ENCODE results near the gene DYRK3. TPM values are rescaled to one million over a fixed set of nuclear protein-coding genes. Genes with fewer than 3 reads are reported as not detected.
A peak's percentile ranks its signal among the peaks of the same experiment; 100 is the strongest.
"Not testable (repeated sequence)": the region's sequence is repeated elsewhere in the genome, so short reads cannot be mapped to it uniquely, and the experiment has no call there.

Gene DYRK3
- total RNA-seq, 1 experiment from 2014 or later, result 21.9 TPM

- peak; percentile 83 for DNase-seq (ENCODE audit: low read depth)
Observed at GRCh38 chr1:206631085-206631509, 4.2 kb upstream of the DYRK3 start.

GRCh38 chr1:206633708-206634121 lies 1.6 kb upstream of the DYRK3 start:
- DNase-seq (ENCODE audit: low read depth), result peak; percentile 74

GRCh38 chr1:206634365-206635079 lies 814 bp upstream of the DYRK3 start:
- DNase-seq (ENCODE audit: low read depth), result peak; percentile 93

GRCh38 chr1:206635978-206636345 lies 626 bp downstream of the DYRK3 start:
- DNase-seq (ENCODE audit: low read depth), result peak; percentile 35

- no peak for DNase-seq (ENCODE audit: low read depth)
Observed at GRCh38 chr1:206636671-206637070, 1.3 kb downstream of the DYRK3 start.

- DNase-seq (ENCODE audit: low read depth), result no peak
Observed at GRCh38 chr1:206637605-206638004, 2.3 kb downstream of the DYRK3 start.

GRCh38 chr1:206642074-206642473 lies 6.7 kb downstream of the DYRK3 start:
- DNase-seq (ENCODE audit: low read depth), result not testable (repeated sequence)

- DNase-seq (ENCODE audit: low read depth), result no peak
Observed at GRCh38 chr1:206643118-206643698, 7.9 kb downstream of the DYRK3 start.

- no peak for DNase-seq (ENCODE audit: low read depth)
Observed at GRCh38 chr1:206646504-206646903, 11.2 kb downstream of the DYRK3 start.

- DNase-seq (ENCODE audit: low read depth), result no peak
Observed at GRCh38 chr1:206647224-206647623, 11.9 kb downstream of the DYRK3 start.

GRCh38 chr1:206649261-206649921 lies 14.1 kb downstream of the DYRK3 start:
- DNase-seq (ENCODE audit: low read depth), result peak; percentile 9

GRCh38 chr1:206651014-206651413 lies 15.7 kb downstream of the DYRK3 start:
- no peak for DNase-seq (ENCODE audit: low read depth)

GRCh38 chr1:206651958-206652890 lies 16.9 kb downstream of the DYRK3 start:
- DNase-seq (ENCODE audit: low read depth), result peak; percentile 55

GRCh38 chr1:206653715-206654459 lies 18.6 kb downstream of the DYRK3 start:
- no peak for DNase-seq (ENCODE audit: low read depth)

- no peak for DNase-seq (ENCODE audit: low read depth)
Observed at GRCh38 chr1:206654828-206655227, 19.5 kb downstream of the DYRK3 start.

- DNase-seq (ENCODE audit: low read depth), result no peak
Observed at GRCh38 chr1:206655471-206655882, 20.1 kb downstream of the DYRK3 start.

GRCh38 chr1:206656936-206657335 lies 21.6 kb downstream of the DYRK3 start:
- DNase-seq (ENCODE audit: low read depth), result no peak

GRCh38 chr1:206657751-206658150 lies 22.4 kb downstream of the DYRK3 start:
- DNase-seq (ENCODE audit: low read depth), result no peak

GRCh38 chr1:206658264-206658980 lies 23.1 kb downstream of the DYRK3 start:
- no peak for DNase-seq (ENCODE audit: low read depth)

GRCh38 chr1:206658981-206659273 lies 23.6 kb downstream of the DYRK3 start:
- DNase-seq (ENCODE audit: low read depth), result no peak

- DNase-seq (ENCODE audit: low read depth), result no peak
Observed at GRCh38 chr1:206660136-206660535, 24.8 kb downstream of the DYRK3 start.

Measured in M059J (cell line).